OCI-LY1 (cell line): Measurements from ENCODE around the gene COMT.
"Not testable (repeated sequence)": the region's sequence is repeated elsewhere in the genome, so short reads cannot be mapped to it uniquely, and the experiment has no call there.

ENCODE experiments used
- CTCF ChIP-seq: fragments of 200-600 bp; sonication (generic), shearing (Covaris generic); IDR thresholded peaks from 2 replicates; pipeline ENCODE4 v1.5.1; 2017; ENCODE audit warnings: mild to moderate bottlenecking, antibody characterized with exemption, low read length, moderate library complexity, mixed read lengths
- EZH2 ChIP-seq: fragments of 200-600 bp; sonication (generic), shearing (Covaris generic); IDR thresholded peaks from 2 replicates; pipeline ENCODE4 v1.8.0; 2017; ENCODE audit warnings: borderline replicate concordance, mixed run types, mild to moderate bottlenecking, antibody characterized with exemption, low read length, moderate library complexity, mixed read lengths

DNA sequence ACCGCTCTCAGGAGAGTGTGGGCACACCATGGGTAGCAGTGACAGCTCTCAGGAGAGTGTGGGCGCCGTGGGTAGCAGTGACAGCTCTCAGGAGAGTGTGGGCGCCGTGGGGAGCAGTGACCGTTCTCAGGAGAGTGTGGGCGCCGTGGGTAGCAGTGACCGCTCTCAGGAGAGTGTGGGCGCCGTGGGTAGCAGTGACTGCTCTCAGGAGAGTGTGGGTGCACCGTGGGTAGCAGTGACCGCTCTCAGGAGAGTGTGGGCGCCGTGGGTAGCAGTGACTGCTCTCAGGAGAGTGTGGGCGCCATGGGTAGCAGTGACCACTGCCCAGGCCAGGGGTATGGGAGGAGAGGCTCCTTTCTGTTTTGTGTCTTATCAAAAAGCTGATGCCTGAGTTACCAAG lies 33.7 kb upstream of the COMT start:
- TF ChIP-seq CTCF, EZH2: not testable (repeated sequence)
